Psoas muscle (tissue), 8 donors: ENCODE data around the gene MARCKSL1. TPM values are rescaled to one million over a fixed set of nuclear protein-coding genes. Genes with fewer than 3 reads are reported as not detected.

Experiments used
- ATAC-seq, 4 donors: fragments of 200-7000 bp; cut with Tn5 transposase; one replicate each; pipeline ENCODE4 v1.9.1; 2020; ENCODE audit warnings: moderate library complexity in 3 of 4, mild to moderate bottlenecking in 2 of 4
- DNase-seq, 2 donors: peaks; one replicate each; pipeline ENCODE4 v3.0.0-alpha.2; 2020
- H3K27ac ChIP-seq: fragments of 200-600 bp; one replicate; pipeline ENCODE4 v1.8.0; 2022
- H3K27me3 ChIP-seq, 3 donors: fragments of 200-600 bp in 1 of 3; one replicate each; pipeline versions ENCODE4 v1.6.1 to v1.8.0; 2013 to 2022; ENCODE audit warnings: low read length in 2 of 3, mild to moderate bottlenecking in 2 of 3, moderate library complexity in 1 of 3; ENCODE audit not compliant: insufficient read depth in 3 of 3
- H3K36me3 ChIP-seq, 2 donors: fragments of 200-600 bp in 1 of 2; one replicate each; pipeline versions ENCODE4 v1.6.1 to v1.8.0; 2013 to 2022; ENCODE audit warnings: low read depth in 1 of 2, mild to moderate bottlenecking in 1 of 2, moderate library complexity in 1 of 2; ENCODE audit not compliant: insufficient read depth in 1 of 2
- H3K4me1 ChIP-seq: fragments of 200-600 bp; one replicate; pipeline ENCODE4 v1.8.0; 2022
- H3K4me3 ChIP-seq: fragments of 200-600 bp; one replicate; pipeline ENCODE4 v1.8.0; 2022; ENCODE audit warnings: mild to moderate bottlenecking
- H3K9me3 ChIP-seq: fragments of 200-600 bp; one replicate; pipeline ENCODE4 v1.8.0; 2022
- CTCF ChIP-seq: fragments of 200-600 bp; IDR thresholded peaks from one replicate; pipeline ENCODE4 v1.8.0; 2022; ENCODE audit warnings: antibody characterized with exemption
- whole genome bisulfite sequencing, 3 donors: extraction: QIAGEN DNeasy Blood & Tissue Kit; methylation state at CpG; one replicate each; pipeline versions ENCODE4 v1.1.6 to v1.1.7; 2013; 5-methylcytosine and 5-hydroxymethylcytosine counted together
- intact Hi-C, 2 donors: fragments of 100-400 bp; cut with DNase I; formaldehyde crosslinking; loops; one replicate each; pipeline versions ENCODE4 v1.11.0 to v1.14.2; 2022
- polyA plus RNA-seq, 3 donors: library from polyadenylated mRNA; stranded (reverse); fragments of 200-250 nt; gene quantifications; one replicate each; pipeline ENCODE4 v1.2.3, GENCODE V29; 2013
- total RNA-seq, 4 donors: library from RNA; stranded (reverse); fragmentation: NEBNext Ultra II Directional in 2 of 4; extraction: Animal tissue kit (Norgen Biotek cat#: 25700) in 2 of 4; gene quantifications; one replicate each; pipeline versions ENCODE4 v1.2.1 to v1.2.4, GENCODE V29; 2021 to 2023
- donor health status: healthy with polysubstance abuse.
- donor health status: DM: no; HTN: no; CAD: no; lungs with moderate emphysema.
- donor health status: Bipolar disorder and iron deficiency.
- donor health status: healthy.
- donor health status: DM: yes; HTN: yes; CAD: no.
- donor health status: DM: no; HTN: no; CAD: no.
- donor health status: DM: no; HTN: no; CAD: no.
- donor health status: DM: yes; HTN: yes; CAD: no.

The MARCKSL1 gene
- total and polyA plus RNA-seq, 7 donors = 5.6 to 12.9 (median 9.4) TPM

- Histone ChIP-seq H3K4me1 (no peaks in the 10 kb centered on the region), H3K27ac (no peak overlapping the region), H3K36me3 (no peaks in the 10 kb centered on the region), H3K4me3 (no peak overlapping the region), H3K27me3 (no peaks in the 10 kb centered on the region), H3K9me3 (no peaks in the 10 kb centered on the region)
- ATAC-seq (no peak), DNase-seq (no peak)
- intact Hi-C loops = no loop called here
- 54 to 63% (median 57%) methylated on average over 8 of the region's 8 CpGs for WGBS, 3 donors
- no peak for TF ChIP-seq CTCF
These were observed 9.3 kb upstream of the MARCKSL1 start for GRCh38 chr1:32345289-32345827.

- no peak for TF ChIP-seq CTCF
- Histone ChIP-seq H3K4me3 (no peak overlapping the region), H3K27ac (no peak overlapping the region), H3K36me3 (no peaks in the 10 kb centered on the region), H3K27me3 (no peaks in the 10 kb centered on the region), H3K4me1 (no peaks in the 10 kb centered on the region), H3K9me3 (no peaks in the 10 kb centered on the region)
- DNase-seq (no peak), ATAC-seq (no peak)
- WGBS, 3 donors = 97 to 98% (median 97%) methylated on average over 10 of the region's 10 CpGs
- intact Hi-C loops = no loop called here
These were observed 6.7 kb upstream of the MARCKSL1 start for GRCh38 chr1:32342704-32343103.

GRCh38 chr1:32341971-32342370, 5.9 kb upstream of the MARCKSL1 start:
- 59 to 63% (median 61%) methylated on average over 5 of the region's 5 CpGs for WGBS, 3 donors
- ATAC-seq = no peak
- H3K4me1 ChIP-seq = no peaks in the 10 kb centered on the region

GRCh38 chr1:32341186-32341757, 5.2 kb upstream of the MARCKSL1 start:
- TF ChIP-seq CTCF = no peak
- ATAC-seq = peak in 1 of 4 donors; percentile 31
- intact Hi-C loops = no loop called here

More at GRCh38 chr1:32341971-32342370, 5.9 kb upstream of the MARCKSL1 start:
- TF ChIP-seq CTCF = no peak
- H3K27me3 ChIP-seq = no peaks in the 10 kb centered on the region
- no peak overlapping the region for H3K4me3 ChIP-seq
- no peak for DNase-seq
- no peaks in the 10 kb centered on the region for H3K9me3 ChIP-seq
- intact Hi-C loops = no loop called here
- no peaks in the 10 kb centered on the region for H3K36me3 ChIP-seq
- H3K27ac ChIP-seq = no peak overlapping the region

More at GRCh38 chr1:32341186-32341757, 5.2 kb upstream of the MARCKSL1 start:
- Histone ChIP-seq H3K27ac (no peak overlapping the region), H3K4me1 (no peaks in the 10 kb centered on the region), H3K36me3 (no peaks in the 10 kb centered on the region), H3K9me3 (no peaks in the 10 kb centered on the region), H3K27me3 (no peaks in the 10 kb centered on the region), H3K4me3 (no peak overlapping the region)
- peak in 1 of 2 donors; percentile 62 for DNase-seq
- WGBS, 3 donors = 64 to 72% (median 66%) methylated on average over 11 of the region's 11 CpGs
